ENCODE data around the gene KLHL42.
"Not testable (repeated sequence)": the region's sequence is repeated elsewhere in the genome, so short reads cannot be mapped to it uniquely, and the experiment has no call there.

The KLHL42 gene

GRCh38 chr12:27779920-27780611 lies at the start of gene KLHL42, which contains the start of gene MANSC4:
KLHL42 (plus strand) TSS chr12:27780233; CDS start chr12:27780331, 98 bp downstream.
MANSC4 (minus strand) TSS chr12:27780236; CDS start chr12:27771276, 8,960 bp downstream.
- peak; percentile 32 for DNase-seq (ENCODE audit: low read depth)

- DNase-seq (ENCODE audit: low read depth) = no peak
Measured at GRCh38 chr12:27732281-27732680, 47.8 kb upstream of the KLHL42 start.

- DNase-seq (ENCODE audit: low read depth) = peak; percentile 35
Measured at GRCh38 chr12:27733052-27733656, 46.9 kb upstream of the KLHL42 start.

- no peak for DNase-seq (ENCODE audit: low read depth)
Measured at GRCh38 chr12:27733791-27734190, 46.2 kb upstream of the KLHL42 start.

GRCh38 chr12:27734321-27734720 lies 45.7 kb upstream of the KLHL42 start:
- not testable (repeated sequence) for DNase-seq (ENCODE audit: low read depth)

- DNase-seq (ENCODE audit: low read depth) = no peak
Measured at GRCh38 chr12:27743601-27744000, 36.4 kb upstream of the KLHL42 start.

- DNase-seq (ENCODE audit: low read depth) = not testable (repeated sequence)
Measured at GRCh38 chr12:27745734-27746133, 34.3 kb upstream of the KLHL42 start.

GRCh38 chr12:27747111-27747820 lies 32.8 kb upstream of the KLHL42 start:
- no peak for DNase-seq (ENCODE audit: low read depth)

GRCh38 chr12:27751386-27752047 lies 28.5 kb upstream of the KLHL42 start:
- no peak for DNase-seq (ENCODE audit: low read depth)

GRCh38 chr12:27754795-27755194 lies 25.2 kb upstream of the KLHL42 start:
- DNase-seq (ENCODE audit: low read depth) = no peak

- DNase-seq (ENCODE audit: low read depth) = no peak
Measured at GRCh38 chr12:27756670-27757195, 23.3 kb upstream of the KLHL42 start.

GRCh38 chr12:27762757-27763156 lies 17.3 kb upstream of the KLHL42 start:
- no peak for DNase-seq (ENCODE audit: low read depth)

- DNase-seq (ENCODE audit: low read depth) = no peak
Measured at GRCh38 chr12:27766587-27766986, 13.4 kb upstream of the KLHL42 start.

- DNase-seq (ENCODE audit: low read depth) = no peak
Measured at GRCh38 chr12:27769142-27769673, 10.8 kb upstream of the KLHL42 start.

- no peak for DNase-seq (ENCODE audit: low read depth)
Measured at GRCh38 chr12:27771481-27772327, 8.3 kb upstream of the KLHL42 start.

- no peak for DNase-seq (ENCODE audit: low read depth)
Measured at GRCh38 chr12:27772328-27773049, 7.5 kb upstream of the KLHL42 start.

GRCh38 chr12:27777141-27777540 lies 2.9 kb upstream of the KLHL42 start:
- DNase-seq (ENCODE audit: low read depth) = no peak

GRCh38 chr12:27778206-27778605 lies 1.8 kb upstream of the KLHL42 start:
- DNase-seq (ENCODE audit: low read depth) = no peak

- no peak for DNase-seq (ENCODE audit: low read depth)
Measured at GRCh38 chr12:27779416-27779919, 565 bp upstream of the KLHL42 start.

All from fibroblast of the conjunctiva (primary cell).